ENCODE results near the gene CCDC149. TPM values are rescaled to one million over a fixed set of nuclear protein-coding genes. Genes with fewer than 3 reads are reported as not detected.

The CCDC149 gene
- 7.4 and 15.8 TPM in 2 replicates for total RNA-seq

DNA sequence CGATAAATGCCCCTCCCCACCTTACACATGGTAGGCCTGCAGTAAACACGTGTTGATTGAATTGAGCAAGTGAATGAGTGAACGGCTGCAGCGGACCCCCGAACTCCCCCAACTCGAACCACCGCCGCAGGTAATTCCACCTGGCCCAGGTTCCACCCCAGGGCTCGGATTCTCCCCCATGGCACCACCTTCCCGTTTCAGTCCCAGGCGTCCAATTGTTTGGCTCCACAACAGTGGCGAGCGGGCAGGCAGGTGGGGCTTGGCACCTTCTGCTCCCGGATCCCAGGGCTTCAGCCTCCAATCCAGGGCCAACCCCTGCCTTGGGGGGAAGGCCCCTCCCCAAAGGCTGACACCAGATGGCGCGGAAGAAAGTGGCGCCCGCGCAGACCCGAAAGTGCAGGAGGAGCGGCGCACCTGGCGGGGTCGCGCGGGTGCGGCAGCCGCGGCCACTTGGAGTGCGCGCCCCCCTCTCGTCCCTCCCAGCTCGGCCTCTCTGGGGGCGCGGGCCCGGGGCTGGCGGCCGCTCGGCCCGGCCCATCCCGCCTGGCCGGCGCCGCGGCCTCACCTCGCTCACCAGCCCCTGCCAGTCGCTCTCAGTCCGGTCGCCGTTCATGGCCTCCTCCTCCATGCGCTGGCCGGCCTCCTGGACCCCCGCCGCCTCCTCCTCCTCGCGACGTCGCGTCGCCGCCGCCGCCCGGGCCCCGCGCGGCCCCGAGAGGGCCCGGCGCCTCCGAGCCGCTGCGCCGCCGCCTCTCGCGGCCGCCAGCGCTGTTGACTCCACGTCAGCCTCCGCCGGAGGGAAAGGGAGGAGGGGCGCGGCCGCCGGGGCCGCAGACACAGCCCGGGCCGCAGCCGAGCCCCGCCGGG lies at the start of gene CCDC149:
CCDC149 (minus strand) TSS at position 791 of the 867 bp plus-strand sequence; CDS start at position 613, 178 bp downstream.
- peak; percentile 40 to 74 for DNase-seq (ENCODE audit: low read depth in 2 of 2)

GRCh38 chr4:24957886-24958285 lies 45.0 kb upstream of the CCDC149 start:
- DNase-seq (ENCODE audit: low read depth in 2 of 2), result no peak

- DNase-seq (ENCODE audit: low read depth in 2 of 2), result no peak
Measured at GRCh38 chr4:24956763-24957162, 43.9 kb upstream of the CCDC149 start.

DNA sequence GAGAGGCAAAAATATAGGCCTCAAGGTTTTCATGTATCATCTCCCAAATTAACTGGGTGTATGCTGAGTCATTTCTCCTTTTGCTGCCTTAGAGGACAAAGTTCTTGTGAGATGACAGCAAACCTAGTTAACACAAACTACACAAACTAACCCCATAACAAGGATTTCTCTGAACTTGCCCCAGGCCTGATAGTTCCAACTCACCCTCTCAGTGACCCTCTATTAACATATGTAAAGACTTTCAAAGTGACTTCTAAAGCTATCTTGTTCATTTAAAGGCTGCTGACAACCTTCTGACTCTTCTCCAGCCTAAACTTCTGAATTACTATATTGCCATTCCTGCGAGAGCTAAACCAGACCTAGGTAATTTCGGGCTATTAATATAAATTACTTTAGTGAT lies 43.2 kb upstream of the CCDC149 start:
- no peak for DNase-seq (ENCODE audit: low read depth in 2 of 2)

GRCh38 chr4:24952667-24953066 lies 39.8 kb upstream of the CCDC149 start:
- DNase-seq (ENCODE audit: low read depth in 2 of 2), result no peak

DNA sequence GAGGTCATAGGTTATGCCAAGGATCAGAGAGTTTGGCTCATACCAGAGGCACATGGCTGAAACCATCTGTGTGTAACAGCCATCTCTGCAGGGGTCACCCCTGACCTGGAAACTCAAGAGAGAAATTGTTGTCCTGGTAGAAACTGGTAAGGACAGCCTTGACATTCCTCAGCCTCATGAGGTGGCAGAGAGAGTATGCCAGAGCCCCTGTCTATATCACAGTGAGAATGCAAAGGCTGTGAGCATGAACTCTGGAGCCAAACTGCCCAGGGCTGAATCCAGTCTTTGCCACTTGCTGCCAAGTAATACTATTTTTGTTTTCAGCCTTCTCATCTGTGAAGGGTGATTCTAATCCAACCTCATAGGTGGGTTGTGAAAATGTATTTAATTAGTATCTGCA lies 37.1 kb upstream of the CCDC149 start:
- no peak for DNase-seq (ENCODE audit: low read depth in 2 of 2)

DNA sequence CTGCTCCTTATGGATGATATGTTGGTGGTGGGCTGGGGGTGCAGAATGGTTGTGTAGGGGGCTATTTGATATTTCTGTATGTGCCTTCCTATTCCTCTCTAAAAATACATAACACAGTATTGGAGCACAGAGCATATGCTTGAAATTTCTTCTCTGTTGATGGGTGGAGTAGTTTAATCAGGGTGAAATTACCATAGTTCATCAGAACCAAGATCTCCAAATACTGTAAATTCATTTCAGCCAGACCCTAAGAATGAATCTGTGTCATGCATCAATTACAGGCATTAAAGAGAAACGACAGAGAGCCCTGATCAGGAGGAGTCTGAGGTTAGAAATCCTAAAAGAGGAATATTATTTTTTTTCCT lies 25.1 kb upstream of the CCDC149 start:
- DNase-seq (ENCODE audit: low read depth in 2 of 2), result no peak

DNA sequence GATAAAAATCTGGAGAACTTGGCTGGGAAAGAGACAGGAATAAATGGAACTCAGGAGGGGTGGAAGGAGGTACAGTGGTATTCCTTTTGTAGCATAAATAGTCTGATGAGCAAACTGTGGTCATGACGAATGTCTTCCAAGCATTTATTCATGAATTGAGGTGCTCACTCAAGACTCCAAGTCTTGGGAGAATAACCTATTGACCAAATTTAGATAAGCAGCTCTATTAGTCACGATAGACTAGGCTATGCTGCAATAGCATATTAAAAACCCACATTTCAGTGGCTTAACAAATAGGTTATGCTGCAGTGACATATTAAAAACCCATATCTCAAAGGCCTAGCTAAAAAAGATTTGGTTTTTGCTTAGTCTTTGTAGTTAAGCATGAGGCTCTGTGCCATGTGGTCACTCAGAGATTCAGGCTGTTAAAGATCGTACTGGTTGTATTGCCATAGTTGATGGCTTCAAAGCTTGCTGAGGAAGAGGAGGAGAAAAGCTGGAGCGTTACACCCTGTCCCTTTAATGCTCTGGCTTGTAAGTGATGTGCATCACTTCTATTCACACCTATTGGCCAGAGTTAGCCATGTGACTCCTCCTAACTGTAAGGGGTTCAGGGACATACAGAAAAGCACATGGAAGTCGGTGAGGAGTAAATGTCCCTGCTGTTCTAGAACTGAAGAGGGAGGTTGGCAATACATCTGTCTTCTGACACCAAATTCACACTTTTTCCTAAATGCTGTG lies 24.5 kb upstream of the CCDC149 start:
- no peak for DNase-seq (ENCODE audit: low read depth in 2 of 2)

GRCh38 chr4:24935856-24936255 lies 23.0 kb upstream of the CCDC149 start:
- no peak for DNase-seq (ENCODE audit: low read depth in 2 of 2)

GRCh38 chr4:24934311-24934710 lies 21.5 kb upstream of the CCDC149 start:
- no peak for DNase-seq (ENCODE audit: low read depth in 2 of 2)

DNA sequence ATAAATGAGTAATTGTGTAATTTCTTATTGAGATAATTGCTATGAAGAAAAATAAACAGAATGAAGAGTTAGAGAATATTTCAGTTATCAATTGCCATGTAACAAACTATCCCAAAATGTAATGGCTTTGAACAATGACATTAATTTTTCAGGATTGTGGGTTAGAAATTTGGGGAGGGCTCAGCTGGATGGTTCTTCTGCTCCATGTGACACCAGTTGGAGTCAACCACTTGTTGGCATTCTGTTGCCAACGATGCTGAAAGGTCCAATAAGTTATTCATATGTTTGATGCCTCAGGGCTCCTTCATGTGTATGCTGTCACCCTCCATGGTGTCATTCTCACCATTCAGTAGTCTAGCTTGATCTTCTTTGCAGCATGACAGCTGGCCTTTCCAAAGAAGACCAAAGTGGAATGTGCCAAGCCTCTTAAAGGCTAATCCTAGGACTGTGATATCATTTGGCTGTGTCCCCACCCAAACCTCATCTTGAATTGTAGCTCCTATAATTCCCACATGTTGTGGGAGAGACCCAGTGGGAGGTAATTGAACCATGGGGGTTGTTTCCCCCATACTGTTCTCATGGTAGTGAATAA lies 20.9 kb upstream of the CCDC149 start:
- DNase-seq (ENCODE audit: low read depth in 2 of 2), result no peak

GRCh38 chr4:24932515-24933225 lies 19.8 kb upstream of the CCDC149 start:
- no peak for DNase-seq (ENCODE audit: low read depth in 2 of 2)

DNA sequence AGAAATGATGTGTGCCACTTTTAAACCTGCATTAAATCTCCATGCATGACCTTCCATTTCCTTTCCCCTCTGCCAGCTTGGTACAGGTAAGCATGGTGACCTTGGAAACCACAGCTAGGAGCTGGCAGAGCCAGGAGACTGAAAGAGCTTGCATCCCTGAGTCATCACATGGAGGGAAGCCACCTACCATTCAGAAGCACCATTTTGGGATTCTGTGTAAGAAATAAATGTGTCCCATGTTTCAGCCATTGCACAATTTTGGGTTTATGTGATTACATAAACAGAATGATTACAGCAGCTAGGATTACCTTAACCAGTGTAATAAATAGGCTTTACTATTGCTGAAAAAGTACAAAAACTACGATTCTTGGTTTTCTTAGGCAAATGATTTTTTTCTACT lies 17.3 kb upstream of the CCDC149 start:
- DNase-seq (ENCODE audit: low read depth in 2 of 2), result no peak

GRCh38 chr4:24928708-24929107 lies 15.9 kb upstream of the CCDC149 start:
- no peak for DNase-seq (ENCODE audit: low read depth in 2 of 2)

DNA sequence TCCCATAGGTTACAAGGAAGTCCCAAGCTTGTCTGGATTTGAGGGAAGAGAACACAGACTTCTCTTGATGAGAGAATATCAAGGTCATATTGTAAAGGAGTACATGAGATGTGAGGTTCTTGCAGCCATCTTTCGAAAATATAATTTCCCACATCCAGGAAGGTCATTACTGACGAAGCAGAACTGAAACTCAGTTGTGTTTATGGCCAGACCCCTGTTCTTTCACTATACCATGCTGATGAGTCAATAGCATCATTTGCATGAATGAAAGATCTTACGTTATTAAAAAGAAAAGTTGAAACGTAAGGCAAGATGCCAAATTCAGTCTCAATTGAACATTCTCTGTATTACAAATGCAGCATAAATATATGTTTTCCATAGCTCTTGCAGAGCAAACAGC lies 14.2 kb upstream of the CCDC149 start:
- no peak for DNase-seq (ENCODE audit: low read depth in 2 of 2)

DNA sequence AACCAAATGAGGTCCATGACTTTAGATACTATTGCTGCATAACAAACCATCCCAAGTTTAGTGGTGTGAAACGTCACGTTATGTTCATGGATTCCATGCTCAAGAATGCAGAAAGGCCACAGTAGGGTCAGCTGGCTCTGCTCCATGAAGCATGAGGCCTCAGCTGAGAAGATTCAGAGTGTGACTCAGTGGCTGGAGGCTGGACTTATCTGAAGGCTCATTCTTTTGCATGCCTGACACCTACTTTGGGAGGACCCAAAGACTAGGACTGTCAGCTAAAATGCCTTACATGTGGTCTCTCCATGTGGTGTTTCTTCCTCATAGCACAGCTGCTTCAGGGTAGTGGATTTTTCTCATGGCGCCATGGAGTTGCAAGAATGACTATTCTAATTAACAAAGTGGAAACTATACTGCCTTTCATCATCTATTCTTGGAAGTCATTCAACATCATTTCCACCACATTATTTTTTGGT lies 11.5 kb upstream of the CCDC149 start:
- DNase-seq (ENCODE audit: low read depth in 2 of 2), result no peak

- no peak for DNase-seq (ENCODE audit: low read depth in 2 of 2)
Measured at GRCh38 chr4:24923550-24923949, 10.7 kb upstream of the CCDC149 start.

GRCh38 chr4:24923002-24923401 lies 10.2 kb upstream of the CCDC149 start:
- no peak for DNase-seq (ENCODE audit: low read depth in 2 of 2)

DNA sequence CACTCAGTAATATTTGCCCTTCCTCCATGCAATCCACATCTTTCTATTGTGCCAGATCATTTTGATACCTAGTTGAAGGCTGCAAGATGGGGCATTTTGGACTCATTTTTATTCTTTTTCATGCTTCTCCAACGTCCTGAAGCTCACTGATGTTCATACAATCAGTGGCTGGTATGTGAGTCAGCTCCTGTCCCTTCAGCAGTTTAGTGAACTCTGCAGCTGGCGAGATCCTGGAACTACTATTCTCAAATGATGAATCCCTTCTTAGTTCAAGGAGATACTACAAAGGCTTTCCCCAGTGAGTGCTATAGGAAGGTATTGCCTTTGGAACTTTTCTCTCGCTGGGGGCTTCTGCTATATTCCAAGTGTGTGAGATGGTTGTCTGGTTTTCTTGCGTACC lies 9.6 kb upstream of the CCDC149 start:
- DNase-seq (ENCODE audit: low read depth in 2 of 2), result no peak

DNA sequence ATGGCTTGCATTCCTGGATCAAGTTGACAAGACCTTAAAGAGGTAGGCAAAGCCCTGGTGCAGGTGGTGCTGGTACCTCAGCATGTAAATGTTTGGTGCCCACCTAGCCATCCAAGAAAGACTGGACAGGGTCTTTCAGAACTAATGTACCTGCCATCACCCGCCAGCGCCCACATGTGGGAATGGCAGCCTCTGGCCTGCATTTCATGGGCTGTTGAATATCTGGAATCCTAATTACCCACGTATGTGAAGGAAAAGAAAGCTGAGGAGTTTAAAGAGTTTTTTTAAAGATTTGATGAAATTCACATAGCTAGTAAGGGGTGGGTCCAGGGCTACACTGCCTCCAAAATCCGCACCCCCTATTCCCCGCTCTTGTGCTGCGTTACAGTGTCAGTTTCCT lies 8.6 kb upstream of the CCDC149 start:
- DNase-seq (ENCODE audit: low read depth in 2 of 2), result no peak

DNA sequence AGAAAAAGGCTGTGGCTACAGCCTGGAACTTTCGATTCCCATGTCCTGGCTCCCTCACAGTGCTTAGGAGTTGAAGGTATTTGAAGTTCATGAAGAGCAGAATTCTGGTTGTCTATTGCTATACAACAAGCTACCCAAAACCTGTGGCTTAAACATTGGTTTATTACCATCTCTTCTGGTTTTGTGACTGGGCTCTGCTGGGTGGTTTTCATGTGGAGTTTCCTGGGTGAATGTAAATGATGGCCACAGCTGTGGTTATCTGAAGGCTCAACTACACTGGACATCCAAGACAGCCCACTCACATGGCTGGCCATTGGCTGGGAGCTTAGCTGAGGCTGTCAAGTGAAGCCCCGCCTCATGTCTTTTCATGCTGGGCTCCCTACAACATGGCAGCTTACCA lies 7.2 kb upstream of the CCDC149 start:
- no peak for DNase-seq (ENCODE audit: low read depth in 2 of 2)
